GM23338 (cell line): ENCODE measurements around the gene SPRR2E. TPM values are rescaled to one million over a fixed set of nuclear protein-coding genes. Genes with fewer than 3 reads are reported as not detected.

Experiments used
- ATAC-seq: fragments of 200-7000 bp; cut with Tn5 transposase; 3 replicates; pipeline ENCODE4 v1.9.1; 2020
- DNase-seq: peaks from one replicate; pipeline ENCODE4 v3.0.0-alpha.2; 2015; ENCODE audit warnings: low spot score
- H2AFZ ChIP-seq: fragments of 200-600 bp; sonication (generic); 2 replicates; pipeline ENCODE4 v1.8.0; 2016; ENCODE audit warnings: antibody characterized with exemption, mild to moderate bottlenecking, moderate library complexity
- H3F3A ChIP-seq: fragments of 200-600 bp; sonication (generic); replicated peaks from 2 replicates; pipeline ENCODE4 v1.8.0; 2017; ENCODE audit warnings: antibody characterized with exemption, mixed run types, low read depth
- H3K27ac ChIP-seq: fragments of 200-600 bp; sonication (generic); 2 replicates; pipeline ENCODE4 v1.6.1; 2016; ENCODE audit warnings: low read depth
- H3K27me3 ChIP-seq: fragments of 200-600 bp; sonication (generic); 2 replicates; pipeline ENCODE4 v1.8.0; 2016; ENCODE audit warnings: mild to moderate bottlenecking, mixed run types, moderate library complexity; ENCODE audit not compliant: insufficient read depth
- H3K36me3 ChIP-seq: fragments of 200-600 bp; sonication (generic); 2 replicates; pipeline ENCODE4 v1.8.0; 2016; ENCODE audit warnings: mild to moderate bottlenecking; ENCODE audit not compliant: insufficient read depth
- H3K4me1 ChIP-seq: fragments of 200-600 bp; sonication (generic); 2 replicates; pipeline ENCODE4 v1.8.0; 2016; ENCODE audit warnings: mild to moderate bottlenecking, moderate library complexity; ENCODE audit not compliant: insufficient read depth
- H3K4me2 ChIP-seq: fragments of 200-600 bp; sonication (generic); 2 replicates; pipeline ENCODE4 v1.7.1; 2017; ENCODE audit warnings: mixed run types
- H3K4me3 ChIP-seq: fragments of 200-600 bp; sonication (generic); 2 replicates; pipeline ENCODE4 v1.6.1; 2016; ENCODE audit warnings: mixed run types
- H3K79me2 ChIP-seq: fragments of 200-600 bp; sonication (generic); replicated peaks from 2 replicates; pipeline ENCODE4 v1.8.0; 2017; ENCODE audit warnings: mild to moderate bottlenecking; ENCODE audit not compliant: insufficient read depth
- H3K9me2 ChIP-seq: fragments of 200-600 bp; sonication (generic); 2 replicates; pipeline ENCODE4 v1.8.0; 2017; ENCODE audit not compliant: insufficient read depth
- H4K20me1 ChIP-seq: fragments of 200-600 bp; sonication (generic); replicated peaks from 2 replicates; pipeline ENCODE4 v1.8.0; 2017; ENCODE audit warnings: mild to moderate bottlenecking; ENCODE audit not compliant: insufficient read depth
- H3K27ac Mint-ChIP-seq: 2 replicates; pipeline ENCODE4 v1.8.0; 2020; ENCODE audit warnings: inconsistent platforms, mild to moderate bottlenecking, moderate library complexity, mixed read lengths
- H3K27me3 Mint-ChIP-seq: 3 replicates; pipeline ENCODE4 v1.8.0; 2022; ENCODE audit warnings: low read depth, mild to moderate bottlenecking, moderate library complexity, mixed read lengths, inconsistent platforms; ENCODE audit not compliant: insufficient read depth, poor library complexity
- H3K36me3 Mint-ChIP-seq: 3 replicates; pipeline ENCODE4 v1.8.0; 2021; ENCODE audit warnings: low read depth, mild to moderate bottlenecking, inconsistent platforms, moderate library complexity, mixed read lengths
- H3K4me1 Mint-ChIP-seq: 3 replicates; pipeline ENCODE4 v1.8.0; 2020; ENCODE audit warnings: mild to moderate bottlenecking, inconsistent platforms, mixed read lengths
- H3K4me3 Mint-ChIP-seq: 3 replicates; pipeline ENCODE4 v1.8.0; 2021; ENCODE audit warnings: moderate library complexity, mild to moderate bottlenecking, inconsistent platforms, mixed read lengths
- H3K9me3 Mint-ChIP-seq: 3 replicates; pipeline ENCODE4 v1.8.0; 2020; ENCODE audit warnings: moderate library complexity, mild to moderate bottlenecking, inconsistent platforms, mixed read lengths
- CTCF ChIP-seq, 2 experiments: fragments of 200-600 bp in 1 of 2; sonication (generic) in 1 of 2; conservative IDR thresholded peaks; 2 replicates each; pipeline versions ENCODE4 v1.5.1 to v1.6.1; 2016 to 2017; ENCODE audit warnings: antibody characterized with exemption in 2 of 2, low read depth in 2 of 2, mild to moderate bottlenecking in 2 of 2, moderate library complexity in 1 of 2
- EZH2 ChIP-seq: fragments of 200-600 bp; sonication (generic); IDR thresholded peaks from one replicate; pipeline ENCODE4 v1.8.0; 2017; ENCODE audit warnings: antibody characterized with exemption, mild to moderate bottlenecking, low read depth; ENCODE audit not compliant: unreplicated experiment
- EZH2phosphoT487 ChIP-seq: fragments of 200-600 bp; sonication (generic); IDR thresholded peaks from one replicate; pipeline ENCODE4 v1.8.1; 2018; ENCODE audit warnings: antibody characterized with exemption; ENCODE audit not compliant: unreplicated experiment
- JUNB ChIP-seq: IDR thresholded peaks from one replicate; pipeline ENCODE4 v1.6.1; 2016; ENCODE audit warnings: antibody characterized with exemption; ENCODE audit not compliant: unreplicated experiment
- NANOG ChIP-seq: IDR thresholded peaks from 2 replicates; pipeline ENCODE4 v1.6.1; 2016; ENCODE audit warnings: antibody characterized with exemption, borderline replicate concordance
- POLR2AphosphoS5 ChIP-seq: IDR thresholded peaks from 2 replicates; pipeline ENCODE4 v1.6.1; 2016; ENCODE audit warnings: antibody characterized with exemption, low read depth
- STAT1 ChIP-seq: IDR thresholded peaks from one replicate; pipeline ENCODE4 v1.6.1; 2016; ENCODE audit warnings: antibody characterized with exemption; ENCODE audit not compliant: unreplicated experiment
- ZNF114 ChIP-seq: fragments of 250-450 bp; sonication (Bioruptor Pico); IDR thresholded peaks from 2 replicates; pipeline ENCODE4 v1.5.0; 2020; ENCODE audit warnings: mild to moderate bottlenecking, moderate library complexity
- ZNF331 ChIP-seq: fragments of 250-450 bp; sonication (Bioruptor Pico); IDR thresholded peaks from 2 replicates; pipeline ENCODE4 v1.5.0; 2020; ENCODE audit warnings: low read depth, mild to moderate bottlenecking, moderate library complexity
- ZNF462 ChIP-seq: fragments of 250-450 bp; sonication (Bioruptor Pico); IDR thresholded peaks from 2 replicates; pipeline ENCODE4 v1.5.0; 2020; ENCODE audit warnings: mild to moderate bottlenecking, moderate library complexity
- polyA plus RNA-seq: library from polyadenylated mRNA; unstranded; fragments of >200 nt; fragmentation: Nextera tagmentation; extraction: Ambion mirVana; gene quantifications from 2 replicates; pipeline ENCODE4 v1.2.1, GENCODE V29; 2016
- total RNA-seq: library from RNA; depleted of rRNA; stranded (reverse); fragments of >200 nt; shearing (Covaris generic); gene quantifications from 2 replicates; pipeline ENCODE4 v1.2.3, GENCODE V29; 2014
- TF ChIP-seq, protein P1 (sequence below): IDR thresholded peaks from 2 replicates; pipeline ENCODE4 v1.6.1; 2016; ENCODE audit warnings: antibody characterized with exemption

The SPRR2E gene
- total and polyA plus RNA-seq, 2 experiments from 2014 or later, result not detected

- TF ChIP-seq POLR2AphosphoS5 (no peak), NANOG (no peak), EZH2phosphoT487 (no peak)
These were observed 6.7 kb downstream of the SPRR2E start (continued) for GRCh38 chr1:153087652-153088051.

GRCh38 chr1:153081736-153082135 is 12.6 kb downstream of the SPRR2E start:
- Mint-ChIP-seq H3K27ac (no peak overlapping the region), H3K4me1 (peaks cover 9% of the 10 kb centered on the region; the same call in 2 of the 3 replicates), H3K4me3 (no peak overlapping the region), H3K27me3 (no peaks in the 10 kb centered on the region), H3K36me3 (peaks cover 11% of the 10 kb centered on the region), H3K9me3 (peaks cover 20% of the 10 kb centered on the region)
- DNase-seq (no peak), ATAC-seq (no peak)
- Histone ChIP-seq H3K36me3 (no peaks in the 10 kb centered on the region), H3K27ac (no peak overlapping the region), H4K20me1 (no peaks in the 10 kb centered on the region), H3K4me3 (no peak overlapping the region), H3K4me1 (no peaks in the 10 kb centered on the region), H3K9me2 (no peaks in the 10 kb centered on the region), H2AFZ (no peak overlapping the region), H3F3A (no peaks in the 10 kb centered on the region), H3K79me2 (no peaks in the 10 kb centered on the region), H3K27me3 (no peaks in the 10 kb centered on the region), H3K4me2 (no peak overlapping the region)
- no peak for TF ChIP-seq EZH2
- TF ChIP-seq ZNF114, result no peak
- TF ChIP-seq, protein P1, sequence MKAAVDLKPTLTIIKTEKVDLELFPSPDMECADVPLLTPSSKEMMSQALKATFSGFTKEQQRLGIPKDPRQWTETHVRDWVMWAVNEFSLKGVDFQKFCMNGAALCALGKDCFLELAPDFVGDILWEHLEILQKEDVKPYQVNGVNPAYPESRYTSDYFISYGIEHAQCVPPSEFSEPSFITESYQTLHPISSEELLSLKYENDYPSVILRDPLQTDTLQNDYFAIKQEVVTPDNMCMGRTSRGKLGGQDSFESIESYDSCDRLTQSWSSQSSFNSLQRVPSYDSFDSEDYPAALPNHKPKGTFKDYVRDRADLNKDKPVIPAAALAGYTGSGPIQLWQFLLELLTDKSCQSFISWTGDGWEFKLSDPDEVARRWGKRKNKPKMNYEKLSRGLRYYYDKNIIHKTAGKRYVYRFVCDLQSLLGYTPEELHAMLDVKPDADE, result no peak
- TF ChIP-seq CTCF (conservative IDR thresholded peaks at IDR 0.05; ENCODE audit: low read depth in 2 of 2), result no peak
- TF ChIP-seq POLR2AphosphoS5, result no peak
- TF ChIP-seq JUNB, result no peak
- TF ChIP-seq STAT1, result no peak
- TF ChIP-seq ZNF331, result no peak
- no peak for TF ChIP-seq ZNF462 (CRISPR knock-in tag)
